ENCODE results near the gene SNW1. TPM values are rescaled to one million over a fixed set of nuclear protein-coding genes. Genes with fewer than 3 reads are reported as not detected.

The SNW1 gene
- total RNA-seq, 1 experiment from 2014 or later: 67.0 TPM

GRCh38 chr14:77721437-77721836 is 39.5 kb downstream of the SNW1 start:
- BruUV-seq (replicated peaks): no TSS peak
- ATAC-seq: no peak
- Histone ChIP-seq H3K36me3 (ENCODE audit: control insufficient read depth, insufficient read depth, low read length) (peaks cover 19% of the 10 kb centered on the region; the same call in 1 of the 2 replicates), H3K4me1 (ENCODE audit: control insufficient read depth, insufficient read depth, low read length) (no peaks in the 10 kb centered on the region), H3K9me3 (ENCODE audit: control insufficient read depth, insufficient read depth, low read depth, low read length) (no peaks in the 10 kb centered on the region), H3K4me3 (ENCODE audit: low read depth in 2 of 2, low read length in 2 of 2) (no peak overlapping the region), H3K27me3 (ENCODE audit: control insufficient read depth, insufficient read depth, low read length) (no peaks in the 10 kb centered on the region), H3K27ac (ENCODE audit: low read length) (no peak overlapping the region)
- intact Hi-C loops (cut with micrococcal nuclease; ENCODE audit: unreplicated experiment): no loop called here
- DNase-seq (ENCODE audit: low read depth, low spot score): no peak
- no peak for TF ChIP-seq TCF7L2 (IDR thresholded peaks at IDR 0.05; ENCODE audit: low read depth, low read length)
- TF ChIP-seq SIN3A (IDR thresholded peaks at IDR 0.05; ENCODE audit: borderline replicate concordance, insufficient read depth, low read depth, low read length): no peak
- TF ChIP-seq POLR2AphosphoS5 (IDR thresholded peaks at IDR 0.05; ENCODE audit: low read depth, low read length): no peak
- TF ChIP-seq REST (IDR thresholded peaks at IDR 0.05; ENCODE audit: insufficient read depth in 1 of 2, low read depth in 2 of 2, low read length in 1 of 2): no peak
- TF ChIP-seq CTCF (IDR thresholded peaks at IDR 0.05): no peak
- ChIA-PET POLR2A (no interaction called here), CTCF (no interaction called here)
- in situ Hi-C loops (cut with HindIII; ENCODE audit: low pct_unique_long_range_greater_than_20kb, low sequenced_read_pairs): no loop called here

GRCh38 chr14:77717608-77718305 is 43.2 kb downstream of the SNW1 start:
- POLR2A ChIA-PET: interaction anchor here (0.6 kb wide), 2 partner anchors 10 to 109 kb away, joined by 7 to 8 read pairs; partner anchors contain the start of genes ALKBH1 and SLIRP

More at GRCh38 chr14:77717608-77718305, 43.2 kb downstream of the SNW1 start:
- H3K4me3 ChIP-seq (ENCODE audit: low read depth in 2 of 2, low read length in 2 of 2): no peak overlapping the region
- no peaks in the 10 kb centered on the region for H3K9me3 ChIP-seq (ENCODE audit: control insufficient read depth, insufficient read depth, low read depth, low read length)
- no peaks in the 10 kb centered on the region for H3K27me3 ChIP-seq (ENCODE audit: control insufficient read depth, insufficient read depth, low read length)
- CTCF ChIA-PET: no interaction called here
- peaks cover 27% of the 10 kb centered on the region for H3K36me3 ChIP-seq (ENCODE audit: control insufficient read depth, insufficient read depth, low read length)
- TSS peak; percentile 97 for BruUV-seq (replicated peaks)
- intact Hi-C loops (cut with micrococcal nuclease; ENCODE audit: unreplicated experiment): no loop called here
- H3K27ac ChIP-seq (ENCODE audit: low read length): no peak overlapping the region
- in situ Hi-C loops (cut with HindIII; ENCODE audit: low pct_unique_long_range_greater_than_20kb, low sequenced_read_pairs): no loop called here
- ATAC-seq (no peak), DNase-seq (ENCODE audit: low read depth, low spot score) (no peak)
- no peaks in the 10 kb centered on the region for H3K4me1 ChIP-seq (ENCODE audit: control insufficient read depth, insufficient read depth, low read length)
- TF ChIP-seq TCF7L2 (IDR thresholded peaks at IDR 0.05; ENCODE audit: low read depth, low read length) (no peak), CTCF (IDR thresholded peaks at IDR 0.05) (no peak), POLR2AphosphoS5 (IDR thresholded peaks at IDR 0.05; ENCODE audit: low read depth, low read length) (no peak), REST (IDR thresholded peaks at IDR 0.05; ENCODE audit: insufficient read depth in 1 of 2, low read depth in 2 of 2, low read length in 1 of 2) (no peak), SIN3A (IDR thresholded peaks at IDR 0.05; ENCODE audit: borderline replicate concordance, insufficient read depth, low read depth, low read length) (no peak)

All from Panc1 (cell line).